H1 (cell line): ENCODE data around the gene LRRC4C. TPM values are rescaled to one million over a fixed set of nuclear protein-coding genes. Genes with fewer than 3 reads are reported as not detected.

Source experiments
- CTCF ChIA-PET: fragments of 300-600 bp; sonication (Branson Sonifier 250); formaldehyde crosslinking; loops from one replicate; lab custom pipeline; 2021; ENCODE audit not compliant: partially characterized antibody; lab: Charles Lee
- POLR2A ChIA-PET: fragments of 300-600 bp; sonication (Branson Sonifier 250); formaldehyde crosslinking; loops from one replicate; lab custom pipeline; 2021; ENCODE audit warnings: inconsistent platforms; ENCODE audit not compliant: partially characterized antibody; lab: Charles Lee
- DNase-seq, 2 experiments: peaks; one replicate each; pipeline versions ENCODE4 v3.0.0 to v3.0.0-alpha.2; 2010 to 2022; ENCODE audit warnings: low spot score in 2 of 2, low read depth in 1 of 2, mixed read lengths in 1 of 2
- FAIRE-seq: peaks from 2 replicates; lab custom pipeline; 2011; peaks lifted over from hg19 to GRCh38; lab: Jason Lieb, UNC
- H2AFZ ChIP-seq: 2 replicates; pipeline ENCODE4 v1.8.1; 2012; ENCODE audit warnings: low read length, inconsistent platforms
- H2AK5ac ChIP-seq: 2 replicates; pipeline ENCODE4 v1.6.1; 2013; ENCODE audit warnings: low read depth, low read length
- H2BK120ac ChIP-seq: replicated peaks from 2 replicates; pipeline ENCODE3; 2013; ENCODE audit warnings: low read depth, low read length, inconsistent platforms
- H2BK12ac ChIP-seq: 2 replicates; pipeline ENCODE4 v1.6.1; 2013; ENCODE audit warnings: low read depth, low read length
- H2BK15ac ChIP-seq: 2 replicates; pipeline ENCODE4 v1.6.1; 2013; ENCODE audit warnings: low read length
- H2BK20ac ChIP-seq: 2 replicates; pipeline ENCODE4 v1.6.1; 2013; ENCODE audit warnings: low read length
- H2BK5ac ChIP-seq: 2 replicates; pipeline ENCODE4 v1.6.1; 2013; ENCODE audit warnings: low read depth, low read length
- H3K14ac ChIP-seq: 2 replicates; pipeline ENCODE4 v1.6.1; 2013; ENCODE audit warnings: inconsistent platforms; ENCODE audit not compliant: insufficient read length
- H3K18ac ChIP-seq: 2 replicates; pipeline ENCODE4 v1.6.1; 2013; ENCODE audit warnings: low read length; ENCODE audit errors: extremely low read depth
- H3K23ac ChIP-seq: 2 replicates; pipeline ENCODE4 v1.6.1; 2013; ENCODE audit warnings: inconsistent platforms; ENCODE audit not compliant: insufficient read length
- H3K23me2 ChIP-seq: 2 replicates; pipeline ENCODE4 v1.6.1; 2013; ENCODE audit warnings: low read depth, low read length
- H3K27ac ChIP-seq: 2 replicates; pipeline ENCODE4 v1.6.1; 2011; ENCODE audit warnings: low read depth, low read length, inconsistent platforms
- H3K27me3 ChIP-seq, 4 experiments: replicated peaks in 1 of 4; 1 replicate in 1 of 4; 2 replicates in 3 of 4; pipeline versions ENCODE4 v1.6.1 to v1.8.1; 2011 to 2013; ENCODE audit warnings: low read length in 3 of 4, mild to moderate bottlenecking in 3 of 4, inconsistent platforms in 2 of 4, mixed read lengths in 2 of 4, moderate library complexity in 1 of 4; ENCODE audit not compliant: control insufficient read depth in 3 of 4, insufficient read depth in 3 of 4; ENCODE audit errors: extremely low read depth in 1 of 4
- H3K36me3 ChIP-seq, 4 experiments: 2 replicates each; pipeline versions ENCODE4 v1.6.1 to v1.8.1; 2011 to 2013; ENCODE audit warnings: mild to moderate bottlenecking in 4 of 4, low read length in 3 of 4, moderate library complexity in 2 of 4, control low read depth in 1 of 4, inconsistent platforms in 1 of 4; ENCODE audit not compliant: insufficient read depth in 4 of 4, control insufficient read depth in 2 of 4
- H3K4ac ChIP-seq: replicated peaks from 2 replicates; pipeline ENCODE3; 2013; ENCODE audit warnings: low read length, low read depth, mixed read lengths, inconsistent platforms; ENCODE audit not compliant: insufficient read length
- H3K4me1 ChIP-seq, 4 experiments: replicated peaks in 1 of 4; 1 replicate in 1 of 4; 2 replicates in 3 of 4; pipeline versions ENCODE4 v1.6.1 to v1.8.1; 2011 to 2013; ENCODE audit warnings: low read length in 3 of 4, inconsistent platforms in 2 of 4, mixed read lengths in 1 of 4; ENCODE audit not compliant: insufficient read depth in 4 of 4, control insufficient read depth in 3 of 4
- H3K4me2 ChIP-seq, 2 experiments: 2 replicates each; pipeline versions ENCODE4 v1.6.1 to v1.8.1; 2011 to 2013; ENCODE audit warnings: low read depth in 2 of 2, low read length in 2 of 2, control low read depth in 1 of 2, inconsistent platforms in 1 of 2, mild to moderate bottlenecking in 1 of 2; ENCODE audit not compliant: insufficient read depth in 1 of 2
- H3K4me3 ChIP-seq, 4 experiments: fragments of 200-600, 300-600 bp in 1 of 4; sonication (generic), shearing (Covaris generic), sonication (Bioruptor Twin) in 1 of 4; 2 replicates each; pipeline versions ENCODE4 v1.5.1 to v1.8.1; 2011 to 2016; ENCODE audit warnings: low read length in 4 of 4, low read depth in 3 of 4, control low read depth in 2 of 4, inconsistent platforms in 2 of 4, mild to moderate bottlenecking in 2 of 4, mixed read lengths in 1 of 4, moderate library complexity in 1 of 4; ENCODE audit not compliant: insufficient read depth in 2 of 4; ENCODE audit errors: extremely low read depth in 1 of 4
- H3K56ac ChIP-seq: replicated peaks from 2 replicates; pipeline ENCODE3; 2013; ENCODE audit warnings: low read depth, mild to moderate bottlenecking, mixed read lengths, low read length, inconsistent platforms; ENCODE audit not compliant: insufficient read length
- H3K79me1 ChIP-seq: 2 replicates; pipeline ENCODE4 v1.6.1; 2013; ENCODE audit warnings: low read depth, low read length, control low read depth
- H3K79me2 ChIP-seq, 2 experiments: 2 replicates each; pipeline versions ENCODE4 v1.6.1 to v1.8.1; 2012 to 2013; ENCODE audit warnings: low read length in 2 of 2, mild to moderate bottlenecking in 2 of 2, inconsistent platforms in 1 of 2; ENCODE audit not compliant: insufficient read depth in 2 of 2, control insufficient read depth in 1 of 2
- H3K9ac ChIP-seq, 4 experiments: replicated peaks in 1 of 4; 1 replicate in 1 of 4; 2 replicates in 3 of 4; pipeline versions ENCODE4 v1.6.1 to v1.8.1; 2011 to 2013; ENCODE audit warnings: low read depth in 3 of 4, low read length in 3 of 4, control low read depth in 2 of 4, mild to moderate bottlenecking in 2 of 4, moderate library complexity in 2 of 4, inconsistent platforms in 1 of 4; ENCODE audit errors: extremely low read depth in 1 of 4
- H3K9me3 ChIP-seq, 2 experiments: 2 replicates each; pipeline versions ENCODE4 v1.6.1 to v1.8.1; 2012 to 2013; ENCODE audit warnings: mild to moderate bottlenecking in 2 of 2, moderate library complexity in 2 of 2, control low read depth in 1 of 2, inconsistent platforms in 1 of 2, low read depth in 1 of 2, low read length in 1 of 2, mixed read lengths in 1 of 2; ENCODE audit not compliant: insufficient read depth in 2 of 2
- H4K20me1 ChIP-seq, 2 experiments: replicated peaks in 1 of 2; 2 replicates each; pipeline versions ENCODE3 to v1.8.1; 2011 to 2013; ENCODE audit warnings: inconsistent platforms in 2 of 2, low read length in 2 of 2, mild to moderate bottlenecking in 1 of 2; ENCODE audit not compliant: insufficient read depth in 2 of 2, control insufficient read depth in 1 of 2
- H4K5ac ChIP-seq: 2 replicates; pipeline ENCODE4 v1.6.1; 2013; ENCODE audit warnings: low read length, low read depth, mixed read lengths, inconsistent platforms; ENCODE audit not compliant: insufficient read length
- H4K8ac ChIP-seq: 2 replicates; pipeline ENCODE4 v1.8.0; 2013; ENCODE audit warnings: mild to moderate bottlenecking, moderate library complexity, low read length, inconsistent platforms; ENCODE audit not compliant: insufficient read depth; ENCODE audit errors: extremely low read depth
- H4K91ac ChIP-seq: replicated peaks from 2 replicates; pipeline ENCODE3; 2013; ENCODE audit warnings: low read length, mixed read lengths, inconsistent platforms; ENCODE audit not compliant: insufficient read length
- EP300 ChIP-seq, 2 experiments: IDR thresholded peaks; 1 replicate in 1 of 2; 2 replicates in 1 of 2; pipeline ENCODE4 v1.6.1; 2011 to 2012; ENCODE audit warnings: low read depth in 2 of 2, low read length in 2 of 2, mild to moderate bottlenecking in 2 of 2, borderline replicate concordance in 1 of 2, inconsistent platforms in 1 of 2, moderate library complexity in 1 of 2
- EZH2 ChIP-seq: fragments of 200-600 bp; sonication (generic); IDR thresholded peaks from 2 replicates; pipeline ENCODE4 v1.7.1; 2012; ENCODE audit warnings: low read depth, mild to moderate bottlenecking, moderate library complexity, low read length, inconsistent platforms; ENCODE audit not compliant: severe bottlenecking
- HDAC2 ChIP-seq, 2 experiments: fragments of 300-600 bp in 1 of 2; sonication (generic) in 1 of 2; IDR thresholded peaks; 2 replicates each; pipeline ENCODE4 v1.6.1; 2011 to 2012; ENCODE audit warnings: low read depth in 2 of 2, low read length in 2 of 2, mild to moderate bottlenecking in 2 of 2, moderate library complexity in 2 of 2, borderline replicate concordance in 1 of 2, inconsistent platforms in 1 of 2
- JUN ChIP-seq: IDR thresholded peaks from 2 replicates; pipeline ENCODE4 v1.6.1; 2011; ENCODE audit warnings: low read depth, mild to moderate bottlenecking, improper control_type of control experiment, low read length
- KDM1A ChIP-seq: fragments of 200-600, 300-600 bp; sonication (generic); IDR thresholded peaks from 2 replicates; pipeline ENCODE4 v1.7.1; 2016; ENCODE audit warnings: mild to moderate bottlenecking, low read length, borderline replicate concordance
- MAX ChIP-seq: IDR thresholded peaks from 2 replicates; pipeline ENCODE4 v1.6.1; 2012; ENCODE audit warnings: inconsistent platforms
- POU5F1 ChIP-seq: IDR thresholded peaks from 2 replicates; pipeline ENCODE4 v1.6.1; 2011; ENCODE audit warnings: low read depth, mild to moderate bottlenecking, low read length, moderate library complexity
- SP4 ChIP-seq: IDR thresholded peaks from 2 replicates; pipeline ENCODE4 v1.6.1; 2012; ENCODE audit warnings: low read length, inconsistent platforms
- SUZ12 ChIP-seq: fragments of 200-600 bp; sonication (generic); IDR thresholded peaks from 2 replicates; pipeline ENCODE4 v1.6.1; 2012; ENCODE audit warnings: mild to moderate bottlenecking, inconsistent platforms, low read length, moderate library complexity, mixed read lengths
- TAF7 ChIP-seq: optimal IDR thresholded peaks from 2 replicates; pipeline ENCODE3; 2011; ENCODE audit warnings: low read depth, mild to moderate bottlenecking, inconsistent platforms, low read length, moderate library complexity, borderline replicate concordance
- TEAD4 ChIP-seq: IDR thresholded peaks from 2 replicates; pipeline ENCODE4 v1.6.1; 2012; ENCODE audit warnings: low read depth, low read length, inconsistent platforms, mixed read lengths
- USF2 ChIP-seq: IDR thresholded peaks from 2 replicates; pipeline ENCODE4 v1.6.1; 2011; ENCODE audit warnings: low read length, improper control_type of control experiment
- YY1 ChIP-seq: IDR thresholded peaks from 2 replicates; pipeline ENCODE4 v1.6.1; 2011; ENCODE audit warnings: low read depth, mild to moderate bottlenecking, low read length
- WGBS, 2 experiments: shearing (Covaris generic) in 1 of 2; methylation state at CpG; one replicate each; pipeline versions ENCODE4 v1.1.6 to v1.1.7; 2013 to 2015; ENCODE audit warnings: low lambda C conversion rate in 2 of 2, mixed read lengths in 2 of 2, inconsistent platforms in 1 of 2, low coverage in 1 of 2, missing lambda C conversion rate in 1 of 2; ENCODE audit not compliant: insufficient replicate concordance in 2 of 2, insufficient coverage in 1 of 2, insufficient read length in 1 of 2; ENCODE audit errors: extremely low coverage in 1 of 2, missing lambda C conversion rate in 1 of 2; 5-methylcytosine and 5-hydroxymethylcytosine counted together
- polyA plus RNA-seq, 7 experiments: library from polyadenylated mRNA; depleted of rRNA in 3 of 7; stranded (reverse) in 5 of 7; unstranded in 2 of 7; fragments of >200 nt in 5 of 7; fragments of 200-250 nt in 2 of 7; gene quantifications; 1 replicate in 5 of 7; 2 replicates in 1 of 7; 4 replicates in 1 of 7; pipeline versions ENCODE4 v1.2.1 to v1.2.3, GENCODE V29; 2011 to 2013; ENCODE audit warnings: missing spikeins in 2 of 7, mixed read lengths in 2 of 7
- total RNA-seq: library from RNA; stranded (reverse); fragmentation: NEBNext Ultra II Directional; extraction: Animal tissue kit (Norgen Biotek cat#: 25700); gene quantifications from 2 replicates; pipeline ENCODE4 v1.2.1, GENCODE V29; 2021

The LRRC4C gene
- total and polyA plus RNA-seq, 2 of the 8 experiments (the other 6 are each of a cell fraction or from before 2014, with no cell fraction given): 0.23 to 2.2 TPM

- Histone ChIP-seq H3K56ac (no peak overlapping the region), H4K20me1 (no peaks in the 10 kb centered on the region), H3K9ac (no peak overlapping the region), H2BK20ac (no peak overlapping the region), H2BK5ac (no peak overlapping the region), H3K9me3 (no peaks in the 10 kb centered on the region), H3K23me2 (no peaks in the 10 kb centered on the region), H4K91ac (no peak overlapping the region), H3K79me2 (no peaks in the 10 kb centered on the region), H2BK120ac (no peak overlapping the region), H3K4me1 (peaks cover 0 to 2% (median 0%) of the 10 kb centered on the region in 4 experiments; a peak in 1 of 7 replicates), H3K4me3 (no peak overlapping the region), H3K18ac (no peak overlapping the region), H3K14ac (no peak overlapping the region), H4K5ac (no peak overlapping the region), H2BK12ac (no peak overlapping the region), H3K36me3 (no peaks in the 10 kb centered on the region), H3K23ac (no peak overlapping the region), H2AFZ (no peak overlapping the region), H3K4ac (no peak overlapping the region), H2BK15ac (no peak overlapping the region), H4K8ac (no peak overlapping the region), H2AK5ac (no peak overlapping the region), H3K27me3 (no peaks in the 10 kb centered on the region), H3K79me1 (no peaks in the 10 kb centered on the region), H3K4me2 (no peak overlapping the region), H3K27ac (no peak overlapping the region)
- DNase-seq (no peak), FAIRE-seq (no peak)
- WGBS, 2 experiments: 90% methylated on average over 1 of the region's 1 CpG; no CpG with 5 or more reads in 1 of the 2 experiments
- ChIA-PET POLR2A (no interaction called here), CTCF (interaction anchor here (1.3 to 2.9 kb wide), 2 partner anchors 13 to 196 kb away, joined by 3 to 10 read pairs; no protein-coding TSS in a partner anchor)
- no peak for TF ChIP-seq POU5F1
- TF ChIP-seq USF2: no peak
- no peak for TF ChIP-seq EZH2
- TF ChIP-seq YY1: no peak
- no peak for TF ChIP-seq KDM1A
- TF ChIP-seq HDAC2 (IDR thresholded peaks at IDR 0.05; ENCODE audit: borderline replicate concordance in 1 of 2, low read depth in 2 of 2, low read length in 2 of 2): no peak
- no peak for TF ChIP-seq SUZ12
- TF ChIP-seq JUN: no peak
- TF ChIP-seq SP4: no peak
- TF ChIP-seq EP300 (IDR thresholded peaks at IDR 0.05; ENCODE audit: borderline replicate concordance in 1 of 2, low read depth in 2 of 2, low read length in 2 of 2): no peak
- no peak for TF ChIP-seq TEAD4
- no peak for TF ChIP-seq TAF7
- no peak for TF ChIP-seq MAX
Measured at GRCh38 chr11:41235668-41236067, 223.8 kb downstream of the LRRC4C start.
